Measurements from ENCODE around the gene NFE2L1.
A peak's percentile ranks its signal among the peaks of the same experiment; 100 is the strongest.

NFE2L1 gene

GRCh38 chr17:48047113-48047740, 932 bp upstream of the NFE2L1 start:
- peak overlapping the region; percentile 93 for H3K4me3 ChIP-seq (ENCODE audit: low read depth, low read length)
- ChIA-PET POLR2A (interaction anchor here (1.8 to 3.9 kb wide), 2 partner anchors 16 to 21 kb away, joined by 7 to 36 read pairs; no protein-coding TSS in a partner anchor), CTCF (interaction anchor here (1.0 to 2.4 kb wide), 5 partner anchors 11 to 51 kb away, joined by 3 to 14 read pairs (median 5); no protein-coding TSS in a partner anchor)
- no peak for TF ChIP-seq CTCF (IDR thresholded peaks at IDR 0.05; ENCODE audit: insufficient read depth, low read length, missing control alignments)
- no peak for DNase-seq (ENCODE audit: low read depth, low spot score)

DNA sequence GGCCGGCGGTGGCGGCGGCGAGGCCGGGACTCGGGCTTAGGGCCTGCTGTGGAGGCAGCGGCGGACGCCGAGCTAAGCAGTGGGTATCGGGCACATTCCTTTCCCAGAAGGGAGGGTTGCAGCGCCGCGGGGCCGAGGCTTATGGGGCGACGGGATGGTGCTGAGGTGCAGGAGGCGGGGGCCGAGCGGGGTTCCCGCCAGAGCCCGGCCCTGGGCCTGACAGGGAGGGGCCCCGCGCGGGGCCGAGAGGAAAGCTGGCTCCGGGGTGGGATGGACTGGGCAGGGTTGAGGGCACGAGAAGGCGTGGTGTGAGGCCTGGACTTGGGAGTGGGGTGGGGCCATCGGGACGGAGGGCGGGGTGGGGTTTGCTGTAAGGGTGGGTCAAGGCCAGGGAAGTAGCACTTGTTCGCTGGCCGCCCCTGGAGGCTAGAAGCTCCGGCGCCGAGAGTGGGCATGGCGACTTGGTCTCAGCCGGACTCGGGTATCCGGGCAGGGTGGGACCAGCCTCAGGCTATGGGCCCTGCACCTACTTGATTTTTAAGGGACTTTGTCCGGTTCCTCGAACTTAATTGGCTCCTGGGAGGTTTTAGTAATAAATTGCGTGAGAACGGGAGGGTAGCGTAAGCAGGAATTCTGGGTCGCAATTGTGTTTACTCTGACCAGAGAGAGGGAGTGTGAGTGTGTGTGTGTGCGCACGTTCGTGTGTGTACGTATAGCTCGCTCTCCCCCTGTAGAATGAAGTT, 396 bp downstream of the NFE2L1 start:
- POLR2A ChIA-PET, result interaction anchor here (0.5 to 3.9 kb wide), 17 partner anchors 10 to 564 kb away, joined by 3 to 36 read pairs (median 5); partner anchors contain the start of genes CBX1, CDK5RAP3 and COPZ2
- no peak for TF ChIP-seq CTCF (IDR thresholded peaks at IDR 0.05; ENCODE audit: insufficient read depth, low read length, missing control alignments)
- H3K4me3 ChIP-seq (ENCODE audit: low read depth, low read length), result peak overlapping the region; percentile 85
- peak; percentile 53 for DNase-seq (ENCODE audit: low read depth, low spot score)
- CTCF ChIA-PET, result interaction anchor here (0.6 to 3.8 kb wide), 8 partner anchors 10 to 33 kb away, joined by 3 to 28 read pairs (median 5); no protein-coding TSS in a partner anchor

GRCh38 chr17:48051283-48051682, 3.1 kb downstream of the NFE2L1 start:
- POLR2A ChIA-PET, result interaction anchor here (1.5 kb wide), 1 partner anchor 11 kb away, joined by 3 read pairs; no protein-coding TSS in a partner anchor
- no peak for TF ChIP-seq CTCF (IDR thresholded peaks at IDR 0.05; ENCODE audit: insufficient read depth, low read length, missing control alignments)
- CTCF ChIA-PET, result interaction anchor here (2.0 to 3.8 kb wide), 2 partner anchors 15 to 25 kb away, joined by 11 to 28 read pairs; no protein-coding TSS in a partner anchor
- H3K4me3 ChIP-seq (ENCODE audit: low read depth, low read length), result peak overlapping the region; percentile 27
- DNase-seq (ENCODE audit: low read depth, low spot score), result no peak

DNA sequence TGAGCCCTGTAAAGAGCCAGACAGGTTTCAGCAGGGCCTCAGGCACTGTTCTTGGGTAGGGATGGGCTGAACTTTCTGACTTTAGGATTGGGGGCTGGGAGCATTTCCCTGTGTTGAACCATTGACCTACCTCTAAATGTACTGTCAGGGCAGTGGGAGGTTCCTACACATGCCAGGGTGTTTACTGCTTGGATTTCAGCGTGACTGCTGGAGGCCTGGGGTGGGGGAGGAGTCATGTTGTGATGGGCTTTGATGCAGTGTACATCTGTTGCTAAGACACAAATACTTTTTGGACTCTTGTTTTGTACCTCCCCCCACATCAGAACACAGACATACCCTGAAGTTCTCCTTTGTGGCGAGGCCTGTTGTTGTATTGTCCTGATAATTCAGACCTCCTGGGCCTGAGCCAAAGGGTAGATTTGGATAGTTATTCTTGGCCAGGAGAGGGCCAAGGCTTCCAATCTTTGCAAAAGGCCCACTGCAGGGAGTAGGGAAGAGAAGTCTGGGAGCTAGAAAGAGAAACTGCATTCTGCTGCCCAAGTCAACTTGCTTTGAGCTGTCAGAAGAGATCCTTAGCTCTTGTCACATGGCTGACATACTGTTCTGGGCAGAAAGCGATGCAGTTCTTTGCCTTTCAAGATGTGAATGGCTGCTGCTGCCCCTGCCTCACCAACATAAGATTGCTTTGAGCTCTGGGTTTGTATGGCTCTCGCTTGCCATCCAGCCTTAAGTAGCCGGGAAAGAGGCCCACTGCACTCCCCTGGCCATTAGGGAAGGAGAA, 3.7 kb downstream of the NFE2L1 start:
- TF ChIP-seq CTCF (IDR thresholded peaks at IDR 0.05; ENCODE audit: insufficient read depth, low read length, missing control alignments), result no peak
- ChIA-PET CTCF (interaction anchor here (1.1 to 5.3 kb wide), 7 partner anchors 15 to 46 kb away, joined by 3 to 41 read pairs (median 4); no protein-coding TSS in a partner anchor), POLR2A (interaction anchor here (0.9 kb wide), 1 partner anchor 26 kb away, joined by 3 read pairs; no protein-coding TSS in a partner anchor)
- H3K4me3 ChIP-seq (ENCODE audit: low read depth, low read length), result peak overlapping the region; percentile 27
- peak; percentile 28 for DNase-seq (ENCODE audit: low read depth, low spot score)

DNA sequence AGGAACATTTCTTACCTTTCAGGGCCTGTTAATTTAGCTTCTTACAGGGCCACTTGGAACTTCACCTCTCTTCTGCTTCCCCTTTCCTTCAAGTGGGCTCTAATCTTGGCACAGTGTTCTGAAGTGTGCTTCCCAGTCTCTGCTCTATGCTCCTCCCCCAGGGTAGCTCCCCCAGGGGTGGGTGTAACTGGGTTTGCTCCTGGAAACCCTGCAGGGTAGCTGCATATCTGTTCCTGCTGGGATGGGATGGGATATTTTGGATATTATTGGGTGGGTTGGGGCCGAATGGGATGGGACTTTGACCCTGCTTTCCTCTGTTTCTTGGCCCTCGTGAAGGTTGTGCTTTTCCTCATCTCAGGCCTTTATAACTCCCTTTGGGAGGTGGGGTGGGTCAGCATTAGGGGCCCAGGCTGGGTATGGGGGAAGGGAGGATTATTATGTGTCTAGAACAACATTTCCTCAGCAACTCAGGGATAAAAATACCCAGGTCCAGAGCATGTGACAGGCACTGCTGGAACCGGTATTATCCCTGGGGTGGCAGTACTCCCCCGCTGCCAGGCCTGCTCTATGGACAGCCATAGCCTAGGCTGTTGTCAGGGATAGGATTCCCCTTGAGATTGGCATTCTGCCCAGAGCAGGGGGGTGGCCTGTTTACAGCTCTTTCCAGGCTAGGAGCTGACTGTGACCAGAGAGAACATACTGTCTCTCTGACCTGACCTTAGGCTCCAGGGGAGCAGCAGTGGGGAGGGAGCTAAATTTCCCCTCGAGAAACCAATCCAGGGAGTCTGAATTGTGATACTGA, 5.0 kb downstream of the NFE2L1 start:
- no peak for DNase-seq (ENCODE audit: low read depth, low spot score)
- peak overlapping the region; percentile 20 for H3K4me3 ChIP-seq (ENCODE audit: low read depth, low read length)
- ChIA-PET POLR2A (interaction anchor here (1.1 to 3.4 kb wide), 2 partner anchors 23 to 27 kb away, joined by 4 to 18 read pairs; no protein-coding TSS in a partner anchor), CTCF (interaction anchor here (0.7 to 5.3 kb wide), 6 partner anchors 15 to 75 kb away, joined by 3 to 41 read pairs (median 4); no protein-coding TSS in a partner anchor)
- no peak for TF ChIP-seq CTCF (IDR thresholded peaks at IDR 0.05; ENCODE audit: insufficient read depth, low read length, missing control alignments)
